Mesenchymal stem cell (in vitro differentiated cells and primary cell): ENCODE results near the gene RASA4B. TPM values are rescaled to one million over a fixed set of nuclear protein-coding genes. Genes with fewer than 3 reads are reported as not detected.
"Not testable (repeated sequence)": the region's sequence is repeated elsewhere in the genome, so short reads cannot be mapped to it uniquely, and the experiment has no call there.

ENCODE experiments used
- DNase-seq: peaks from one replicate; pipeline ENCODE4 v3.0.0-alpha.2; 2013
- H2AFZ ChIP-seq: one replicate; pipeline ENCODE4 v1.6.1; 2013; ENCODE audit warnings: low read depth, mild to moderate bottlenecking, control low read depth, inconsistent platforms, low read length, moderate library complexity
- H2AK5ac ChIP-seq: 2 replicates; pipeline ENCODE4 v1.6.1; 2013; ENCODE audit warnings: low read length, moderate library complexity, mild to moderate bottlenecking, inconsistent platforms; ENCODE audit not compliant: severe bottlenecking
- H2BK120ac ChIP-seq: one replicate; pipeline ENCODE4 v1.6.1; 2013; ENCODE audit warnings: low read depth, mild to moderate bottlenecking, inconsistent platforms, low read length, moderate library complexity
- H2BK12ac ChIP-seq, 2 experiments: one replicate each; pipeline ENCODE4 v1.6.1; 2013; ENCODE audit warnings: inconsistent platforms in 2 of 2, low read length in 2 of 2, mild to moderate bottlenecking in 2 of 2, moderate library complexity in 2 of 2, control low read depth in 1 of 2
- H2BK15ac ChIP-seq: one replicate; pipeline ENCODE4 v1.6.1; 2013; ENCODE audit warnings: mild to moderate bottlenecking, low read depth, inconsistent platforms; ENCODE audit not compliant: poor library complexity, severe bottlenecking
- H2BK5ac ChIP-seq: 2 replicates; pipeline ENCODE4 v1.6.1; 2013; ENCODE audit warnings: low read depth, mild to moderate bottlenecking, low read length, control low read depth, inconsistent platforms; ENCODE audit not compliant: poor library complexity, severe bottlenecking
- H3K14ac ChIP-seq, 2 experiments: one replicate each; pipeline ENCODE4 v1.6.1; 2013; ENCODE audit warnings: inconsistent platforms in 2 of 2, low read length in 2 of 2, control low read depth in 1 of 2, mild to moderate bottlenecking in 1 of 2, moderate library complexity in 1 of 2
- H3K18ac ChIP-seq, 2 experiments: one replicate each; pipeline ENCODE4 v1.6.1; 2013; ENCODE audit warnings: inconsistent platforms in 2 of 2, low read length in 2 of 2, control low read depth in 1 of 2, low read depth in 1 of 2, mild to moderate bottlenecking in 1 of 2
- H3K23ac ChIP-seq, 2 experiments: one replicate each; pipeline ENCODE4 v1.6.1; 2013; ENCODE audit warnings: inconsistent platforms in 2 of 2, low read length in 2 of 2, mild to moderate bottlenecking in 2 of 2, moderate library complexity in 2 of 2, control low read depth in 1 of 2
- H3K27ac ChIP-seq: 2 replicates; pipeline ENCODE4 v1.5.1; 2013; ENCODE audit warnings: mild to moderate bottlenecking, moderate library complexity, low read length, control low read depth, inconsistent platforms; ENCODE audit not compliant: poor library complexity, severe bottlenecking
- H3K27me3 ChIP-seq, 2 experiments: 2 replicates each; pipeline versions ENCODE4 v1.6.1 to v1.7.0; 2013; ENCODE audit warnings: low read length in 2 of 2, mild to moderate bottlenecking in 2 of 2, moderate library complexity in 2 of 2, control low read depth in 1 of 2, inconsistent platforms in 1 of 2; ENCODE audit not compliant: control insufficient read depth in 1 of 2, insufficient read depth in 1 of 2
- H3K36me3 ChIP-seq, 2 experiments: 2 replicates each; pipeline versions ENCODE4 v1.6.1 to v1.7.0; 2013; ENCODE audit warnings: low read length in 2 of 2, control low read depth in 1 of 2, inconsistent platforms in 1 of 2, low read depth in 1 of 2, mild to moderate bottlenecking in 1 of 2; ENCODE audit not compliant: insufficient read depth in 2 of 2, control insufficient read depth in 1 of 2
- H3K4ac ChIP-seq, 2 experiments: one replicate each; pipeline ENCODE4 v1.6.1; 2013; ENCODE audit warnings: inconsistent platforms in 2 of 2, low read length in 2 of 2, mild to moderate bottlenecking in 2 of 2, moderate library complexity in 2 of 2, control low read depth in 1 of 2, low read depth in 1 of 2
- H3K4me1 ChIP-seq: 2 replicates; pipeline ENCODE4 v1.6.1; 2013; ENCODE audit warnings: low read depth, low read length, control low read depth; ENCODE audit not compliant: control insufficient read depth, insufficient read depth
- H3K4me2 ChIP-seq: 2 replicates; pipeline ENCODE4 v1.6.1; 2013; ENCODE audit warnings: low read length, mild to moderate bottlenecking, inconsistent platforms; ENCODE audit not compliant: poor library complexity, severe bottlenecking
- H3K4me3 ChIP-seq, 2 experiments: 2 replicates each; pipeline versions ENCODE4 v1.5.1 to v1.7.0; 2013; ENCODE audit warnings: low read length in 2 of 2, mild to moderate bottlenecking in 2 of 2, control low read depth in 1 of 2, low read depth in 1 of 2; ENCODE audit not compliant: insufficient read depth in 1 of 2
- H3K79me1 ChIP-seq: replicated peaks from 2 replicates; pipeline ENCODE4 v1.6.1; 2013; ENCODE audit warnings: mild to moderate bottlenecking, control low read depth, low read length, inconsistent platforms; ENCODE audit not compliant: poor library complexity, severe bottlenecking
- H3K9ac ChIP-seq: 2 replicates; pipeline ENCODE4 v1.7.0; 2013; ENCODE audit warnings: mild to moderate bottlenecking, low read length, moderate library complexity
- H3K9me3 ChIP-seq: 2 replicates; pipeline ENCODE4 v1.7.0; 2013; ENCODE audit warnings: mild to moderate bottlenecking, low read length; ENCODE audit not compliant: control insufficient read depth
- H4K8ac ChIP-seq: one replicate; pipeline ENCODE4 v1.6.1; 2013; ENCODE audit warnings: inconsistent platforms, mild to moderate bottlenecking, low read length, moderate library complexity
- H4K91ac ChIP-seq: one replicate; pipeline ENCODE4 v1.6.1; 2013; ENCODE audit warnings: mild to moderate bottlenecking, low read length, inconsistent platforms
- WGBS: methylation state at CpG from one replicate; pipeline ENCODE4 v1.1.7; 2013; ENCODE audit warnings: mixed read lengths; 5-methylcytosine and 5-hydroxymethylcytosine counted together
- polyA plus RNA-seq, 2 experiments: library from polyadenylated mRNA; stranded (reverse); fragments of 200-250 nt; gene quantifications; one replicate each; pipeline ENCODE4 v1.2.3, GENCODE V29; 2013

RASA4B gene
- 2.1 TPM for polyA plus RNA-seq (2013, experiment 1 of 2)
- 2.2 TPM for polyA plus RNA-seq (2013, experiment 2 of 2)

DNA sequence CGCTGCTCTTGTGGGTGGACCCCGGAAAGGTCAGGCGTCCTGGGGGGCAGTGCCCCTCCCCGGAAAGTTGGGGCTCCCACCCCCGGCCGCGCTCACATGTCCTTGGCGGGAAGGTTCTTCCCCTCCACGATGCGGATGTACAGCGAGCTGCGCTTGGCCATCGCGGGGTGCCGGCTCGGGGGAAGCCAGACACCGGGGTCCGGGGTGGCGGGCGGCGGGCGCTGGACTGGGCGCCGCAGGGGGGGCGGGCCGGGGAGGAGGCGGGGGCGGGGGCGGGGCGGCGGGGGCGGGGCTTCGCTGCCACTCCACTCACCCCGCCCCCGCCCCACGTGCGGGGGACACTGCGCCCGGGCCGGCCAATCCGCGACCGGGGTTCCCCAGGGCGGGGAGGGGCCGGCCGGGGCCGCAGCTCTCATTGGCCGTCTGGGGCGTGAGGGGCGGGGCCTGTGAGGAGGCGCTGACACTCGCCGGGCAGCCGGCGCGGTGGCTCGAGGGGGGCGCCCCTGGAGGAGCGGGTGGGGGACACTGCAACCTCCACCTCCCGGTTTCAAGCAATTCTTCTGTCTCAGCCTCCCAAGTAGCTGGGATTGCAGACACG is at the start of gene RASA4B:
TSS of gene RASA4B (minus strand) at position 228 of the 598 bp plus-strand sequence. CDS start at position 161, 67 bp downstream.
- H3K4ac ChIP-seq, H3K36me3 ChIP-seq, H3K27me3 ChIP-seq, H4K8ac ChIP-seq, H3K9me3 ChIP-seq, H3K9ac ChIP-seq, H2BK12ac ChIP-seq, H3K14ac ChIP-seq, H2BK15ac ChIP-seq, H3K23ac ChIP-seq, H2AK5ac ChIP-seq, H3K79me1 ChIP-seq, H3K4me3 ChIP-seq, H2AFZ ChIP-seq, H2BK120ac ChIP-seq, H3K27ac ChIP-seq, H2BK5ac ChIP-seq, H4K91ac ChIP-seq, H3K18ac ChIP-seq, H3K4me1 ChIP-seq, H3K4me2 ChIP-seq: not testable (repeated sequence)
- WGBS, result no CpG with 5 or more reads among the region's 61 CpGs
- peak; percentile 0 for DNase-seq

DNA sequence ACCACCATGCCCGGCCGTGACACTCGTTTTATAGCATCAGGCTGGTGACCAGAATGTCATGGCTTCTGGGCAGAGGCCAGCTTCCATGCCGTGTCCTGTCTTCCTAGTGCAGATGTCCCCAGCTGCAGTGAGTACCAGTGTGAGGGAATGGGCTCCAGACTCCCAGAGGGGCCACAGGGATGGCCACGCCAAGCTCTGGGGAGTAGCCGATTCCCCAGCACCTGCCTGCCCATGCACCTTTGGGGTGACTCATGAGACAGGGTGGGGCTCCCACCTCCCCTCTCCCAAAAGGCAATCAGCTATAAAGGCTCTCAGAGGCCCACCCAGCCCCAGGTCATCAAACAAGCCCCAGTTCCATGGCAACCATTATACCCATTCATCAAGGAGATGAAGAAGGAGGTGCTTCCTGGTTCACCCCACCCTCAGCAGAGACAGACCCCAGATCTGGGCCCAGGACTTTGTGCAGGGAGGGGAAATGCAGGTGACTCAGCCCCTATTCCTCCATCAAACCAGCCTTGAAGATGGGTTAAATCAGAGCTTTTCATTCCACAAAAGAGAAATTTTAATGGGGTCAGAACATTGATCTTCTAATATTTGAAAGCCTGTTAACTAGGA is 33.3 kb upstream of the RASA4B start, which contains the start of gene SPDYE2:
TSS of gene SPDYE2 (plus strand) at position 419 of the 615 bp plus-strand sequence. CDS start 2,030 bp downstream, outside the sequence.
- not testable (repeated sequence) for H3K27me3 ChIP-seq, H2AFZ ChIP-seq, H4K91ac ChIP-seq, H3K9me3 ChIP-seq, H2BK120ac ChIP-seq, H3K4me2 ChIP-seq, H4K8ac ChIP-seq, H3K36me3 ChIP-seq, H3K23ac ChIP-seq, H2AK5ac ChIP-seq, H3K14ac ChIP-seq, H2BK12ac ChIP-seq, H3K4me1 ChIP-seq, H3K79me1 ChIP-seq, DNase-seq, H3K27ac ChIP-seq, H3K18ac ChIP-seq, H3K9ac ChIP-seq, H2BK15ac ChIP-seq, H2BK5ac ChIP-seq, H3K4ac ChIP-seq, H3K4me3 ChIP-seq
- WGBS, result no CpG with 5 or more reads among the region's 6 CpGs

DNA sequence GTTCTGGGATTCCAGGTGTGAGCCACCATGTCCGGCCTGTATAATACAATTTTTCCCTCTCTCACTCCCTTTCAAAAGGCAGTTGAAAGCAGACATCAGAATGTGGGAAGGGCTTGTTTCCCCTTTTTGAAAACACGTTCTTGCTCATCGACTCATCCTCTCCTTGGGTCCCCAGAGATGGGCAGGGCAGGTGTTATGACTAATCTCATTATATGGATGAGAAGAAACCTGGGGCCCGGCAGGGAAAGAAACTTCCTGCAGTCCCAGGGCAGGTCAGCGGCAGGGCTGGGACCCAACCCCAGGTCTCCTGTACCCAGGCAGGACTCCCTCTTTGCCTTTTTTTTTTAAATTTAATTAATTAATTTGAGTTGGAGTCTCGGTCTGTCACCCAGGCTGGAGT is 28.8 kb upstream of the RASA4B start:
- not testable (repeated sequence) for H2AK5ac ChIP-seq, H2BK12ac ChIP-seq, H3K9me3 ChIP-seq, H3K4ac ChIP-seq, H3K9ac ChIP-seq, H3K4me1 ChIP-seq, DNase-seq, H3K4me2 ChIP-seq, H2BK120ac ChIP-seq, H3K79me1 ChIP-seq, H3K27ac ChIP-seq, H3K4me3 ChIP-seq, H2BK15ac ChIP-seq, H4K8ac ChIP-seq, H3K27me3 ChIP-seq, H3K14ac ChIP-seq, H3K23ac ChIP-seq, H2AFZ ChIP-seq, H4K91ac ChIP-seq, H3K18ac ChIP-seq, H3K36me3 ChIP-seq, H2BK5ac ChIP-seq
- WGBS, result no CpG with 5 or more reads among the region's 6 CpGs

DNA sequence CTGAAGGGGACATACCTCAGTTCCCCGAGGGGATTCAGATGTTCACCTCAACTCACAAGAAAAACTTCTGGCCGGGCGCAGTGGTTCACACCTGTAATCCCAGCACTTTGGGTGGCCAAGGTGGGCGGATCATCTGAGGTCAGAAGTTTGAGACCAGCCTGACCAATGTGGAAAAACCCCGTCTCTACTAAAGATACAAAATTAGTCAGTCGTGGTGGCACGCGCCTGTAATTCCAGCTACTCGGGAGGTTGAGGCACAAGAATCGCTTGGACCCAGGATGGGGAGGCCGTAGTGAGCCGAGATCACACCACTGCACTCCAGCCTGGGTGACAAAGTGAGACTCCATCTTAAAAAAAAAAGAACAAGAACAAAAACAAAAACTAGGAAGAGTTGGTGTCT is 27.7 kb upstream of the RASA4B start:
- not testable (repeated sequence) for H2BK5ac ChIP-seq, H3K14ac ChIP-seq, H3K4me3 ChIP-seq, H2AK5ac ChIP-seq, H3K4me1 ChIP-seq, H3K9me3 ChIP-seq, H3K79me1 ChIP-seq, H2BK120ac ChIP-seq, H3K36me3 ChIP-seq, H3K27me3 ChIP-seq, H3K18ac ChIP-seq, H4K8ac ChIP-seq, H2BK12ac ChIP-seq, H3K23ac ChIP-seq, H3K4ac ChIP-seq, DNase-seq, H3K4me2 ChIP-seq, H2BK15ac ChIP-seq, H3K9ac ChIP-seq, H4K91ac ChIP-seq, H2AFZ ChIP-seq, H3K27ac ChIP-seq
- WGBS, result 100% methylated on average over 2 of the region's 12 CpGs
